ENCODE measurements around the gene KCNQ1.

The KCNQ1 gene

DNA sequence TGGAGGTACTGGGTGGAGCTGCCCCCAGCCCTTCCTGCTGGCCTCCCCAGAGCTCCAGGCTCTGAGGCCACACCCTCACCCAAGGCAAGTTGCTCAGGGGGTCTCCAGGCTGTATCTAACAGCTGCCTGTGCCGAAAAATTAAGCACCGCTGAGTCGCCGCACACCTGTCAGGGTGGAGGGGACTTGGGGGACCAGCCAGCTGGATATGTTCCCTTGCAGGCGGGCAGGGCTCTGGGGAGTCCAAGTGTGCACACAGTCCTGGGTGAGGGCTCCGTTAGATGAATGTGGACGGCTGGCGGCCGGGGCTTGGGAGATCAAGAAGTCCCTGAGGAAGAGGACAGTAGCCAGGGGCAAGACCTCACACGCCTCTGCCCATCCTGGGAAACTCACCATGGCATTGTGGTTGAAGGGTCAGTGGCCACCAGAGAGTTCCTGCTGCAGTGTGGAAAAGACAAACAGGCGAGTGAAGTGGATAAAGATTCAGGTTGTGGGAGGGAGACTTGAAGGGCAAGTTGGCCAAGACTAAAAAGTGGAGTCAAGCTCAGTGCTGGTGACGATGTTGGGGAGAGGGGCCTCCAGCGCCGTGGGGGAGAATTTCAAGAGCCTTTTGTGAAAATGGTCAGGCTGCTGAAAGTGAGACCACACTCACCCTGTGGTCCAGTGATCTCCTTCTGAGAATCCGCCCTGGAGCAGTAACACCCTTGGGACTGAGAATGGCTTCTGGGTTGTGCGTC is 371.1 kb downstream of the KCNQ1 start:
- no peak overlapping the region for H3K4me3 ChIP-seq (ENCODE audit: low read depth in 1 of 2, low read length in 2 of 2)
- H3K27me3 ChIP-seq (ENCODE audit: low read depth, low read length): no peaks in the 10 kb centered on the region
- peaks cover 0 to 18% of the 10 kb centered on the region in 2 donors for H3K9me3 ChIP-seq (ENCODE audit: control insufficient read depth in 1 of 2, low read length in 2 of 2)
- no peaks in the 10 kb centered on the region for H3K36me3 ChIP-seq (ENCODE audit: control insufficient read depth in 1 of 2, insufficient read depth in 2 of 2, low read length in 2 of 2)
- H3K4me1 ChIP-seq (ENCODE audit: control insufficient read depth in 1 of 2, insufficient read depth in 2 of 2, low read length in 2 of 2): peaks cover 0 to 19% of the 10 kb centered on the region in 2 donors
- no peak overlapping the region for H3K27ac ChIP-seq (ENCODE audit: low read length)

DNA sequence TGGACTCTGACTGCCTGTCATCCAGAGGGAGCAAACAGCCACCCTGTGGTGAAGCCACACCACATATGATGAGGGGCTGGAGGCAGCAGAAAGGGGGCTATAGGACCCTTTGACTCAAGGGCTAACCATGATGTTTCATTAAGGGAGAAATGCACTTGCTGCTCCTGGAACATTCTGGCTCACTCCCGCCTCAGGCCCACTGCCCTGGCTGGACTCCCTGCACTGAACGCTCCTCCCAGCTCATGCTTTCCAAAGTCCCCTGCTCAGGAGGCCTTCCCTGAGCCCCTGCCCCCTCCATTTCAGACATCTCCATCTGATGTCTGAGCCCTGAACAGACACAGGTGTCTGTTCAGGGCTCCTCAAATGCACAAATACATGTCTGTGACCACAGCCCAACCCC is 371.7 kb downstream of the KCNQ1 start:
- Histone ChIP-seq H3K27ac (ENCODE audit: low read length) (no peak overlapping the region), H3K4me3 (ENCODE audit: low read depth in 1 of 2, low read length in 2 of 2) (no peak overlapping the region), H3K9me3 (ENCODE audit: control insufficient read depth in 1 of 2, low read length in 2 of 2) (peaks cover 0 to 18% of the 10 kb centered on the region in 2 donors), H3K4me1 (ENCODE audit: control insufficient read depth in 1 of 2, insufficient read depth in 2 of 2, low read length in 2 of 2) (peaks cover 0 to 18% of the 10 kb centered on the region in 2 donors), H3K27me3 (ENCODE audit: low read depth, low read length) (no peaks in the 10 kb centered on the region), H3K36me3 (ENCODE audit: control insufficient read depth in 1 of 2, insufficient read depth in 2 of 2, low read length in 2 of 2) (no peaks in the 10 kb centered on the region)

DNA sequence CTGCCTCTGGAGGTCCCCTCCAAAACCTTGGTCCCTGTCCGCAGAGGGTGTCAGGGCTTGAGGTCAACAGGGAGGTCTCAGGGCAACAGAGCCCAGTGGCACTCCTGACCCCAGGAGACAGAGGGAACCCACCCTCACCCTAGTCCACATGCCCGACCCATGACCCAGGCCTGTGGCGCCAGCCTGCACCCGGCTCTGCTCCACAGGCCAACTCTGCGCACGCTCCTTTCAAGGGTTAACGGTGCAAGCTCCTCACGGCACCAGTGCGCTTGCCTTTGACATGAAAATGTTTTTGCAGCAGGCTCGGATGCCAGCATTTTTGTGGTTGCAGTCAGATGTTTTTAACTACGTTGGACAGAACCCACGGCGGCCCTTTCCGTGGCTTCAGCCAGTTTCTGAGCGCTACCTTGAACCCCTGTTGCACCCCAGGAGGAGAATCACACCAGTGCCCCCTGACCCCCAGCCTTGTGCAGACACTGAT is 372.2 kb downstream of the KCNQ1 start:
- Histone ChIP-seq H3K4me3 (ENCODE audit: low read depth in 1 of 2, low read length in 2 of 2) (no peak overlapping the region), H3K36me3 (ENCODE audit: control insufficient read depth in 1 of 2, insufficient read depth in 2 of 2, low read length in 2 of 2) (no peaks in the 10 kb centered on the region), H3K9me3 (ENCODE audit: control insufficient read depth in 1 of 2, low read length in 2 of 2) (peaks cover 0 to 18% of the 10 kb centered on the region in 2 donors), H3K27ac (ENCODE audit: low read length) (no peak overlapping the region), H3K27me3 (ENCODE audit: low read depth, low read length) (no peaks in the 10 kb centered on the region), H3K4me1 (ENCODE audit: control insufficient read depth in 1 of 2, insufficient read depth in 2 of 2, low read length in 2 of 2) (peaks cover 0 to 13% of the 10 kb centered on the region in 2 donors)

DNA sequence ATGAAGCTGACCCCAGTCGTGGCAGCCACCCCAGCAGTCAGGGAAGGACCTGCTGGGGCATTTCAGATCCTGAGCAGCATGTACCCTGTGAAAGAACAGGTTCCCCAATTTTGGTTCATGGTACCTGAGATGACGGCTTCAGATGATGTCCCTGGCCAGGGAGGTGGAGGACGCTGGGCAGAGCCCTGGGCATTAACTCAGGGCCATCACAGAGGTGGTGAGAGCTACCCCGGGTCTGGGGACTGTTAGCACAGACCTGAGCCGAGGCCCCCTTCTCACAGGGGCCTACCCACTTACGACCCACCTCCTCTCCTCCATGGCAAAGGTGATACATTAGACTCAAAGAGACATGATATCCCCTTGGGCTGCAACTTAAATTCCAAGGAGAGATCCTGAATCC is 372.6 kb downstream of the KCNQ1 start:
- peaks cover 0 to 9% of the 10 kb centered on the region in 2 donors for H3K4me1 ChIP-seq (ENCODE audit: control insufficient read depth in 1 of 2, insufficient read depth in 2 of 2, low read length in 2 of 2)
- no peak overlapping the region for H3K4me3 ChIP-seq (ENCODE audit: low read depth in 1 of 2, low read length in 2 of 2)

DNA sequence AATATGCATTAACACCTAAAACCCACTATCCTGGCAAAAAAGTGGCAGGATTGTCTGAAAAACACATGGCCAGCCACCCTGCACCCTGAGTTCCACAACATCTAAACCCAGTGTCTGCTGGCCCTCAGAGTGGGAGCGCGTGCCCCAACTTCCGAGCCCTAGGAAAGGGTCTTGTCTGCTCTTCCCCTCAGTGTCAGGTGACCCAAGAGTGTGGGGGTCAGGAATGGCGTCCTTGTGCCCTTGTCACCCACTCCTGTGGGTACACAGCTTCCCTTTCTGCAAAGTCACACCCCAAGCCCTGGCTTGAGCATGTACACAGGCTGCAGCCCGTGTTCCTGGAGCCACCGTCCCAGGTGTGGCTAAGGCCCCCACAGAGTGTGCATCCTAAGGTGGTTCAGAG is 373.2 kb downstream of the KCNQ1 start:
- peaks cover 0 to 18% of the 10 kb centered on the region in 2 donors for H3K9me3 ChIP-seq (ENCODE audit: control insufficient read depth in 1 of 2, low read length in 2 of 2)
- no peak overlapping the region for H3K4me3 ChIP-seq (ENCODE audit: low read depth in 1 of 2, low read length in 2 of 2)
- H3K27ac ChIP-seq (ENCODE audit: low read length): no peak overlapping the region
- no peaks in the 10 kb centered on the region for H3K36me3 ChIP-seq (ENCODE audit: control insufficient read depth in 1 of 2, insufficient read depth in 2 of 2, low read length in 2 of 2)
- peaks cover 0 to 3% of the 10 kb centered on the region in 2 donors for H3K4me1 ChIP-seq (ENCODE audit: control insufficient read depth in 1 of 2, insufficient read depth in 2 of 2, low read length in 2 of 2)
- no peaks in the 10 kb centered on the region for H3K27me3 ChIP-seq (ENCODE audit: low read depth, low read length)

More for the DNA sequence above, 372.6 kb downstream of the KCNQ1 start:
- Histone ChIP-seq H3K9me3 (ENCODE audit: control insufficient read depth in 1 of 2, low read length in 2 of 2) (peaks cover 0 to 18% of the 10 kb centered on the region in 2 donors), H3K27me3 (ENCODE audit: low read depth, low read length) (no peaks in the 10 kb centered on the region), H3K27ac (ENCODE audit: low read length) (no peak overlapping the region), H3K36me3 (ENCODE audit: control insufficient read depth in 1 of 2, insufficient read depth in 2 of 2, low read length in 2 of 2) (no peaks in the 10 kb centered on the region)

DNA sequence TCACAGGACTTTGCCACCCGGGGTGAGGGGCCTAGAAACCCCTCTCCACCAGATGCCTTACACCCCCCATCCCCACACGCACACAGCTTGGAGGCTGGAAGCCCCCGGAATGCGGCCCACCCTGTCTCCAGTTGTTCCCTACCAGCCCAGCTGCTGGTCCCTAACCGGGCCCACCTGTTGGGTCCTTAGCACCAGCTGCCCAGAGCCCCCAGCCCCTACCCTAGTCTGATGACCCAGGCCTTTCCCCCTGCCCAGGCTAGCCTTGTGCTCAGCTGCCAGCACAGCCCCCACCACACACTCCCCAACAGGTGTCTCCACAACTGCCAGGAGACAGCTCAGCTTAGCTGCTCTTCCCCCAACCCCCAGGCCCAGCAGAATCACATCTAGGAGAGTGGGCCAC is 373.7 kb downstream of the KCNQ1 start:
- Histone ChIP-seq H3K4me1 (ENCODE audit: control insufficient read depth in 1 of 2, insufficient read depth in 2 of 2, low read length in 2 of 2) (no peaks in the 10 kb centered on the region), H3K9me3 (ENCODE audit: control insufficient read depth in 1 of 2, low read length in 2 of 2) (peaks cover 0 to 18% of the 10 kb centered on the region in 2 donors), H3K36me3 (ENCODE audit: control insufficient read depth in 1 of 2, insufficient read depth in 2 of 2, low read length in 2 of 2) (no peaks in the 10 kb centered on the region), H3K27ac (ENCODE audit: low read length) (no peak overlapping the region), H3K27me3 (ENCODE audit: low read depth, low read length) (no peaks in the 10 kb centered on the region), H3K4me3 (ENCODE audit: low read depth in 1 of 2, low read length in 2 of 2) (no peak overlapping the region)

DNA sequence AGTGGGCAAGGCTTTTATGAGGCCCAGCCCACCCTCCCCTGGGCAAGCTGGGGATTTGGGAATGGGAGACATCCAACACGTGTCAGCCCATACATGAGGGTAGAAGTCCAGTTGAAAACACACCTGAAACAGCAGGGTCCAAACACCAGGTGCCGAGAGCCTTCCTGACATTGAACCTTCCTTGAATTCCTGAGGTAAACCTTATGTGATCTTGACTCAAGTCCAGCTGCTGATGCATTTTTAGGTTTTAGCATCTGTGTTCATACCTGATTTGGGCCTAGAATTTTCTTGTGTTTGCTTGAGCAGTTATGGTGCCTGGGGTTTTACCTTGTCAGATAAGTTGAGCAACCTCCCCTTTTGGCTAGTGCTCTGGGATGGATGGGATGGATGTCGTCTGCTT is 374.5 kb downstream of the KCNQ1 start:
- H3K4me3 ChIP-seq (ENCODE audit: low read depth in 1 of 2, low read length in 2 of 2): no peak overlapping the region
- no peaks in the 10 kb centered on the region for H3K36me3 ChIP-seq (ENCODE audit: control insufficient read depth in 1 of 2, insufficient read depth in 2 of 2, low read length in 2 of 2)
- no peaks in the 10 kb centered on the region for H3K4me1 ChIP-seq (ENCODE audit: control insufficient read depth in 1 of 2, insufficient read depth in 2 of 2, low read length in 2 of 2)
- H3K9me3 ChIP-seq (ENCODE audit: control insufficient read depth in 1 of 2, low read length in 2 of 2): peaks cover 0 to 18% of the 10 kb centered on the region in 2 donors
- no peak overlapping the region for H3K27ac ChIP-seq (ENCODE audit: low read length)
- no peaks in the 10 kb centered on the region for H3K27me3 ChIP-seq (ENCODE audit: low read depth, low read length)

DNA sequence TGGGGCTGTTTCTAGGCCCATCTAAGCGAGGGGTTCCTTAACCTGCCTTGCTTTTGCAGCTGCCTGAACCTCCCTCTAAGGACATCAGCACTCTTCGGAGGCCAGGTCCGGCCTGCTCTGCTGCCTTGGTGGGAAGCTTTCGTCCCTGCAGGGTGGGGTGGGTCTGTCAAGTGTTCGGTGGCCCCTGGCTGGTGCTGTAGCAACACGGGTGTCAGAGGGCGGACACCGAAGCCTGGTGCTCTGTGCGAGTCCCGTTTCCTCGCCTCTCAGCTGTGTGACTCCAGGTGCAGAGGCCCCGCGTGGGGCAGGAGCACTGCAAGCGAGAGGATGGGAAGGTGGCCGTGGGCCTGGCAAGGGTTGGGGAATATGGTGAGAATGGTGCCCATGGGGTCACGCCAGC is 376.2 kb downstream of the KCNQ1 start:
- no peak overlapping the region for H3K27ac ChIP-seq (ENCODE audit: low read length)
- no peaks in the 10 kb centered on the region for H3K36me3 ChIP-seq (ENCODE audit: control insufficient read depth in 1 of 2, insufficient read depth in 2 of 2, low read length in 2 of 2)
- H3K4me3 ChIP-seq (ENCODE audit: low read depth in 1 of 2, low read length in 2 of 2): no peak overlapping the region
- no peaks in the 10 kb centered on the region for H3K27me3 ChIP-seq (ENCODE audit: low read depth, low read length)
- H3K9me3 ChIP-seq (ENCODE audit: control insufficient read depth in 1 of 2, low read length in 2 of 2): peaks cover 0 to 14% of the 10 kb centered on the region in 2 donors
- H3K4me1 ChIP-seq (ENCODE audit: control insufficient read depth in 1 of 2, insufficient read depth in 2 of 2, low read length in 2 of 2): peaks cover 5 to 13% of the 10 kb centered on the region in 2 donors

DNA sequence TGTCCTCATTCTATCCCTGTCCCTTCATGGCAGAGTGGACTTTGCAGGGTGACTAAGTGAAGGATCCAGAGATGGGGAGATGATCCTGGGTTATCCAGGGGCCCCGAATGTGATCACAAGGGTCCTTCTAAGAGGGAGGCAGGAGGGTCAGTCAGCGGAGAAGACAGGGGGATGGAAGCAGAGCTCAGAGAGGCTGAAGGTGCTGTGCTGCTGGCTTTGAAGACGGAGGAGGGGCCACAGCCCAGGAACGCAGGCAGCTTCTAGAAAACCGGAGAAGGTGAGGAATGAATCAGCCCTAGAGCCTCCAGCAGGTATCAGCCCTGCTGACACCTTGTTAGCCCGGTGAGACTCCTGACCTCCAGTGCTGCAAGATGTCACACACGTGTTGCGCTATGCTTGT is 377.1 kb downstream of the KCNQ1 start:
- no peak overlapping the region for H3K4me3 ChIP-seq (ENCODE audit: low read depth in 1 of 2, low read length in 2 of 2)
- H3K27me3 ChIP-seq (ENCODE audit: low read depth, low read length): no peaks in the 10 kb centered on the region
- peaks cover 5 to 21% of the 10 kb centered on the region in 2 donors for H3K4me1 ChIP-seq (ENCODE audit: control insufficient read depth in 1 of 2, insufficient read depth in 2 of 2, low read length in 2 of 2)
- no peaks in the 10 kb centered on the region for H3K36me3 ChIP-seq (ENCODE audit: control insufficient read depth in 1 of 2, insufficient read depth in 2 of 2, low read length in 2 of 2)
- H3K9me3 ChIP-seq (ENCODE audit: control insufficient read depth in 1 of 2, low read length in 2 of 2): peaks cover 0 to 8% of the 10 kb centered on the region in 2 donors
- H3K27ac ChIP-seq (ENCODE audit: low read length): no peak overlapping the region

DNA sequence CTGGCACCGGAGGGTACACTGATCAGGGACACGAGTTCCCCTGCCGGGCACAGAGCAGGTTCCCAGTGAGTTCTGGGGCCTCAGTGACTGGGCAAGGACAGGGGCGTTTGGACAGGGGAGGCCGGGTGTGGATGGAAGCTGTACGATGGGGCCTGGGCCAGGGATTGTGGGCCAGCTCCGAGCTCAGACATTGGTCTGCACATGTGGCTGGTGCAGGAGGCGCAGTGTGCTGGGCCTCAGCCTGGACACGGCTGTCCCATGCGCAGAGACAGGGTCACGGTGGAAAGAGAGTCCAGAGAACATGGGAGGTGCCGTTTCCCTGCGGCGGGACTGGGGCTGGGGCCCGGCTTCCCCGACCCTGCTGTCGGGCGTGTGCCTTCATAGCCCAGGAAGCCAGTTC is 380.0 kb downstream of the KCNQ1 start:
- Histone ChIP-seq H3K36me3 (ENCODE audit: control insufficient read depth in 1 of 2, insufficient read depth in 2 of 2, low read length in 2 of 2) (no peaks in the 10 kb centered on the region), H3K4me1 (ENCODE audit: control insufficient read depth in 1 of 2, insufficient read depth in 2 of 2, low read length in 2 of 2) (peaks cover 5 to 25% of the 10 kb centered on the region in 2 donors), H3K4me3 (ENCODE audit: low read depth in 1 of 2, low read length in 2 of 2) (peak overlapping the region in 1 of 2 donors; percentile 20), H3K9me3 (ENCODE audit: control insufficient read depth in 1 of 2, low read length in 2 of 2) (peaks cover 0 to 13% of the 10 kb centered on the region in 2 donors), H3K27ac (ENCODE audit: low read length) (peak overlapping the region; percentile 67), H3K27me3 (ENCODE audit: low read depth, low read length) (no peaks in the 10 kb centered on the region)

DNA sequence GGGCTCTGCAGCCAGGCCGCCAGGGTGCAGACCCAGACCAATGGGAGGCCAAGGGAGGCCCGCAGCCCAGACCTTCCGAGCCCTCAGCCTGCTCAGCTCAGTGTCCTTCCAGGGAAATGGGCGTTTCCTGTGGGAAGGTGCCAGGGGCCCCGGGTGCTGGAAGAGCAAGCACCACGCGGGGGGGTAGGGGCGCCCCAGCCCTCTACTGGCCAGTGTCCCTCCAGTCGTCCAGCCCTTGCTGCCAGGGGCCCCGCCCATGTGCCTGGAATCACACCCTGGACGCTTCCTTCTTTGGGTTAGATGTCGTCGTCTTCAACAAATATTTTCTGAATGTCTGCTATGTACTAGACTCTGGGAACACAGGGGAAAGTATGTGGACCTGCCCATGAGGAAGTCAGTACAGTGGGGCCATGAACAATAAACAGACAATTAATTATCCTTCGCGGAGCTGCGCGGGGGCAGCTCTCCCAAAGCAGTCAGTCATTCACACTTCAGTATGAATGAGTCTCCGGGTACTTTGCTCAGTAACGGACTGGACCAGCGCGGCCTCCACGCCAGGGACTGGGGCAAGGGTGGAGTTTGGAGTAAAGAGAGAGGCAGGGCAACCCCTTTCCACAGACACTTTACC is 380.6 kb downstream of the KCNQ1 start:
- Histone ChIP-seq H3K9me3 (ENCODE audit: control insufficient read depth in 1 of 2, low read length in 2 of 2) (peaks cover 0 to 13% of the 10 kb centered on the region in 2 donors), H3K36me3 (ENCODE audit: control insufficient read depth in 1 of 2, insufficient read depth in 2 of 2, low read length in 2 of 2) (no peaks in the 10 kb centered on the region), H3K27ac (ENCODE audit: low read length) (peak overlapping the region; percentile 67), H3K4me1 (ENCODE audit: control insufficient read depth in 1 of 2, insufficient read depth in 2 of 2, low read length in 2 of 2) (peaks cover 5 to 25% of the 10 kb centered on the region in 2 donors), H3K4me3 (ENCODE audit: low read depth in 1 of 2, low read length in 2 of 2) (peak overlapping the region in 1 of 2 donors; percentile 22), H3K27me3 (ENCODE audit: low read depth, low read length) (no peaks in the 10 kb centered on the region)

Data from muscle layer of duodenum (tissue), 2 donors.